PC-9 (cell line): ENCODE measurements around the gene FH. TPM values are rescaled to one million over a fixed set of nuclear protein-coding genes. Genes with fewer than 3 reads are reported as not detected.

Experiments used
- BruUV-seq: library from RNA; stranded (reverse); fragments of 400-500 nt; replicated peaks from 2 replicates; lab custom pipeline; 2021; lab: Mats Ljungman, UMichigan
- CTCF ChIA-PET: fragments of 300-600 bp; sonication (Branson Sonifier 250); formaldehyde crosslinking; loops from one replicate; lab custom pipeline; 2022; ENCODE audit warnings: antibody characterized with exemption; lab: Charles Lee
- POLR2A ChIA-PET: fragments of 300-600 bp; sonication (Branson Sonifier 250); formaldehyde crosslinking; loops from one replicate; lab custom pipeline; 2022; ENCODE audit warnings: antibody characterized with exemption; ENCODE audit not compliant: unreplicated experiment; lab: Charles Lee
- DNase-seq, 2 experiments: peaks; one replicate each; pipeline versions ENCODE4 v3.0.0 to v3.0.0-alpha.2; 2015 to 2022; ENCODE audit warnings: mixed read lengths in 1 of 2
- H2AFZ ChIP-seq: fragments of 200-600 bp; sonication (generic); 2 replicates; pipeline ENCODE4 v1.8.1; 2017; ENCODE audit warnings: antibody characterized with exemption
- H3F3A ChIP-seq: fragments of 200-600 bp; sonication (generic); 2 replicates; pipeline ENCODE4 v1.8.1; 2017; ENCODE audit warnings: antibody characterized with exemption, mild to moderate bottlenecking, low read depth; ENCODE audit not compliant: insufficient read depth
- H3K27ac ChIP-seq: fragments of 200-600 bp; sonication (generic); 2 replicates; pipeline ENCODE4 v1.6.1; 2016; ENCODE audit warnings: mixed run types
- H3K27me3 ChIP-seq: fragments of 200-600 bp; sonication (generic); 2 replicates; pipeline ENCODE4 v1.6.1; 2016; ENCODE audit warnings: low read depth, mixed run types; ENCODE audit not compliant: insufficient read depth
- H3K36me3 ChIP-seq: fragments of 200-600 bp; sonication (generic); 2 replicates; pipeline ENCODE4 v1.6.1; 2016; ENCODE audit warnings: low read depth, mixed run types
- H3K4me1 ChIP-seq: fragments of 200-600 bp; sonication (generic); replicated peaks from 2 replicates; pipeline ENCODE4 v1.6.1; 2016; ENCODE audit warnings: mixed run types; ENCODE audit not compliant: insufficient read depth
- H3K4me2 ChIP-seq: fragments of 200-600 bp; sonication (generic); 2 replicates; pipeline ENCODE4 v1.6.1; 2017; ENCODE audit warnings: mixed run types
- H3K4me3 ChIP-seq: fragments of 200-600 bp; sonication (generic); 2 replicates; pipeline ENCODE4 v1.6.1; 2016; ENCODE audit warnings: mixed run types
- H3K79me2 ChIP-seq: fragments of 200-600 bp; sonication (generic); 2 replicates; pipeline ENCODE4 v1.6.1; 2017; ENCODE audit warnings: low read depth, mixed run types
- H3K9me2 ChIP-seq: fragments of 200-600 bp; sonication (generic); 2 replicates; pipeline ENCODE4 v1.8.1; 2017; ENCODE audit warnings: mild to moderate bottlenecking; ENCODE audit not compliant: insufficient read depth
- H3K9me3 ChIP-seq: fragments of 200-600 bp; sonication (generic); 2 replicates; pipeline ENCODE4 v1.8.1; 2016; ENCODE audit warnings: low read depth; ENCODE audit not compliant: insufficient read depth
- H4K20me1 ChIP-seq: fragments of 200-600 bp; sonication (generic); 2 replicates; pipeline ENCODE4 v1.8.1; 2017; ENCODE audit not compliant: insufficient read depth
- EZH2 ChIP-seq: fragments of 200-600 bp; sonication (generic); IDR thresholded peaks from 2 replicates; pipeline ENCODE4 v1.8.0; 2017; ENCODE audit warnings: antibody characterized with exemption, low read depth
- intact Hi-C: fragments of 100-400 bp; cut with micrococcal nuclease; formaldehyde crosslinking; loops from one replicate; pipeline ENCODE4 v1.10.0; 2022; ENCODE audit not compliant: unreplicated experiment
- total RNA-seq: library from RNA; stranded (reverse); gene quantifications from 2 replicates; pipeline ENCODE4 v1.2.3, GENCODE V29; 2021
- TF ChIP-seq, protein P1 (sequence below): fragments of 200-600 bp; sonication (generic); conservative IDR thresholded peaks from 2 replicates; pipeline ENCODE4 v1.6.1; 2017; ENCODE audit warnings: mixed run types, antibody characterized with exemption, mild to moderate bottlenecking, moderate library complexity

Gene FH
- total RNA-seq, 1 experiment from 2014 or later = 88.3 TPM

DNA sequence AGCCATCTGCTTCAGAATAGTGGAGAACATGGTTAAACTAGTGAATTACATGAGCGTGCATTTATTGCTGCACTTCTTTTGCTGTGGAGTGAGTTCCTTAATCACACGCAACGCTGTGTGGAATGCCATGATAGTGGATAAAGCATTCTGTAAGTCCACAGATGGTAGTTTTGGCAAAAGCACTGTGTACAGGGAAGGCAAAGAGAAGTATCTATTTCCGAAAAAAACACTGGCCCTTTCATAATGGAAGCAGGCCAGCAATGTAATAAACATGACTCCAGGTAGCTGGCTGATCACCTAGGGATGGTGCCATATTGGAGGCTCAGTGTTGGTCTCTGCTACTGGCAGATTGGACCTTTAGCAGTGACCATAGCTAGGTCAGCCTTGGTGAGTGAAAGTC, 67.6 kb downstream of the FH start:
- Histone ChIP-seq H3K4me3 (no peak overlapping the region), H4K20me1 (no peaks in the 10 kb centered on the region), H3K9me2 (no peaks in the 10 kb centered on the region), H3K27me3 (no peaks in the 10 kb centered on the region), H3K36me3 (no peaks in the 10 kb centered on the region), H3K79me2 (no peaks in the 10 kb centered on the region), H3K9me3 (no peaks in the 10 kb centered on the region; the same call in 1 of the 2 replicates), H2AFZ (no peak overlapping the region), H3K4me1 (no peaks in the 10 kb centered on the region), H3F3A (no peaks in the 10 kb centered on the region), H3K4me2 (no peak overlapping the region), H3K27ac (no peak overlapping the region)
- TF ChIP-seq EZH2 = no peak
- TF ChIP-seq, protein P1, sequence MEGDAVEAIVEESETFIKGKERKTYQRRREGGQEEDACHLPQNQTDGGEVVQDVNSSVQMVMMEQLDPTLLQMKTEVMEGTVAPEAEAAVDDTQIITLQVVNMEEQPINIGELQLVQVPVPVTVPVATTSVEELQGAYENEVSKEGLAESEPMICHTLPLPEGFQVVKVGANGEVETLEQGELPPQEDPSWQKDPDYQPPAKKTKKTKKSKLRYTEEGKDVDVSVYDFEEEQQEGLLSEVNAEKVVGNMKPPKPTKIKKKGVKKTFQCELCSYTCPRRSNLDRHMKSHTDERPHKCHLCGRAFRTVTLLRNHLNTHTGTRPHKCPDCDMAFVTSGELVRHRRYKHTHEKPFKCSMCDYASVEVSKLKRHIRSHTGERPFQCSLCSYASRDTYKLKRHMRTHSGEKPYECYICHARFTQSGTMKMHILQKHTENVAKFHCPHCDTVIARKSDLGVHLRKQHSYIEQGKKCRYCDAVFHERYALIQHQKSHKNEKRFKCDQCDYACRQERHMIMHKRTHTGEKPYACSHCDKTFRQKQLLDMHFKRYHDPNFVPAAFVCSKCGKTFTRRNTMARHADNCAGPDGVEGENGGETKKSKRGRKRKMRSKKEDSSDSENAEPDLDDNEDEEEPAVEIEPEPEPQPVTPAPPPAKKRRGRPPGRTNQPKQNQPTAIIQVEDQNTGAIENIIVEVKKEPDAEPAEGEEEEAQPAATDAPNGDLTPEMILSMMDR = no peak
- intact Hi-C loops = no loop called here
- no peak for DNase-seq
- ChIA-PET POLR2A (no interaction called here), CTCF (no interaction called here)
- no TSS peak for BruUV-seq

Other genes starting within 250 kb of the FH start
- 2.0 and 5.8 TPM in 2 replicates for gene RGS7, start 162.6 kb downstream of the FH start, total RNA-seq
- gene KMO, start 12.6 kb upstream of the FH start, total RNA-seq = 0.07 TPM in 1 of 2 replicates, not detected in the other
- 34.6 and 47.8 TPM in 2 replicates for gene CHML, start 120.6 kb upstream of the FH start, total RNA-seq
- 53.2 and 62.7 TPM in 2 replicates for gene OPN3, start 120.6 kb upstream of the FH start, total RNA-seq
- not detected in 2 replicates for gene WDR64, start 132.5 kb upstream of the FH start, total RNA-seq